Left ventricle myocardium inferior (tissue), 1 donor: ENCODE data around the gene LMF2. TPM values are rescaled to one million over a fixed set of nuclear protein-coding genes. Genes with fewer than 3 reads are reported as not detected.

Experiments
- DNase-seq: peaks from one replicate; pipeline ENCODE4 v3.0.0-alpha.2; 2020
- H3K27ac ChIP-seq: fragments of 200-600 bp; replicated peaks from 2 replicates; pipeline ENCODE4 v1.8.0; 2021
- H3K27me3 ChIP-seq: fragments of 200-600 bp; 2 replicates; pipeline ENCODE4 v1.8.0; 2021; ENCODE audit warnings: low read depth
- H3K36me3 ChIP-seq: fragments of 200-600 bp; 2 replicates; pipeline ENCODE4 v1.8.0; 2021
- H3K4me1 ChIP-seq: fragments of 200-600 bp; 2 replicates; pipeline ENCODE4 v1.8.0; 2021
- H3K4me3 ChIP-seq: fragments of 200-600 bp; 2 replicates; pipeline ENCODE4 v1.8.0; 2021; ENCODE audit warnings: mild to moderate bottlenecking, moderate library complexity
- H3K9me3 ChIP-seq: fragments of 200-600 bp; replicated peaks from 2 replicates; pipeline ENCODE4 v1.8.0; 2021
- intact Hi-C: fragments of 100-400 bp; cut with micrococcal nuclease; formaldehyde crosslinking; loops from one replicate; pipeline ENCODE4 v1.11.0; 2022
- total RNA-seq: library from RNA; stranded (reverse); fragmentation: NEBNext Ultra II Directional; extraction: Animal tissue kit (Norgen Biotek cat#: 25700); gene quantifications from one replicate; pipeline ENCODE4 v1.2.1, GENCODE V29; 2021
- TF ChIP-seq, protein P1 (sequence below): fragments of 200-600 bp; IDR thresholded peaks from 2 replicates; pipeline ENCODE4 v1.8.0; 2021; ENCODE audit warnings: antibody characterized with exemption, mild to moderate bottlenecking, borderline replicate concordance
- donor health status: DM: no; HTN: yes; CAD: no; lungs with severe emphysema.

The LMF2 gene
- total RNA-seq, 1 donor from 2014 or later, result 23.4 TPM

DNA sequence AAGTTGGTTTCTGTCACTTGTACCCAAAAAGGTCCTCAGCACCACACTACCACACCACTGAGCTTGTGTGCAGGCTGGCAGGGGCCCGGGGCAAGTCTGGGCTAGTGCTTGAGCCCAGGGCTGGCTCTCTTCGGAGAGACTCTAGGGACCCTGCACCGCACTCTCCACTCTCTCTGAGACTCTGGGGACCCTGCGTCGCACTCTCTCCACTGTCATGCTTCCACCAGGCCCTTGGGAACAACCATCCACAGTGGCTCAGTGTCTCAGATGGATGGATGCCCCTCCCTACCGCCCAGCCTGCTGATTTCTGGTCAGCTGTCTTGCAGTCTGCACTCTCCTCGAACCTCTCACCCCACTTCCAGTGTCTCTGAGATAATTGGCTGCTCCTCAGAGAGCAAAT, 30.6 kb downstream of the LMF2 start:
- H3K27ac ChIP-seq, result no peak overlapping the region
- peaks cover 41% of the 10 kb centered on the region for H3K27me3 ChIP-seq
- no peaks in the 10 kb centered on the region for H3K9me3 ChIP-seq
- TF ChIP-seq, protein P1, sequence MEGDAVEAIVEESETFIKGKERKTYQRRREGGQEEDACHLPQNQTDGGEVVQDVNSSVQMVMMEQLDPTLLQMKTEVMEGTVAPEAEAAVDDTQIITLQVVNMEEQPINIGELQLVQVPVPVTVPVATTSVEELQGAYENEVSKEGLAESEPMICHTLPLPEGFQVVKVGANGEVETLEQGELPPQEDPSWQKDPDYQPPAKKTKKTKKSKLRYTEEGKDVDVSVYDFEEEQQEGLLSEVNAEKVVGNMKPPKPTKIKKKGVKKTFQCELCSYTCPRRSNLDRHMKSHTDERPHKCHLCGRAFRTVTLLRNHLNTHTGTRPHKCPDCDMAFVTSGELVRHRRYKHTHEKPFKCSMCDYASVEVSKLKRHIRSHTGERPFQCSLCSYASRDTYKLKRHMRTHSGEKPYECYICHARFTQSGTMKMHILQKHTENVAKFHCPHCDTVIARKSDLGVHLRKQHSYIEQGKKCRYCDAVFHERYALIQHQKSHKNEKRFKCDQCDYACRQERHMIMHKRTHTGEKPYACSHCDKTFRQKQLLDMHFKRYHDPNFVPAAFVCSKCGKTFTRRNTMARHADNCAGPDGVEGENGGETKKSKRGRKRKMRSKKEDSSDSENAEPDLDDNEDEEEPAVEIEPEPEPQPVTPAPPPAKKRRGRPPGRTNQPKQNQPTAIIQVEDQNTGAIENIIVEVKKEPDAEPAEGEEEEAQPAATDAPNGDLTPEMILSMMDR, result no peak
- H3K4me3 ChIP-seq, result no peak overlapping the region
- no peaks in the 10 kb centered on the region for H3K36me3 ChIP-seq
- DNase-seq, result no peak
- peaks cover 44% of the 10 kb centered on the region for H3K4me1 ChIP-seq
- intact Hi-C loops, result no loop called here

DNA sequence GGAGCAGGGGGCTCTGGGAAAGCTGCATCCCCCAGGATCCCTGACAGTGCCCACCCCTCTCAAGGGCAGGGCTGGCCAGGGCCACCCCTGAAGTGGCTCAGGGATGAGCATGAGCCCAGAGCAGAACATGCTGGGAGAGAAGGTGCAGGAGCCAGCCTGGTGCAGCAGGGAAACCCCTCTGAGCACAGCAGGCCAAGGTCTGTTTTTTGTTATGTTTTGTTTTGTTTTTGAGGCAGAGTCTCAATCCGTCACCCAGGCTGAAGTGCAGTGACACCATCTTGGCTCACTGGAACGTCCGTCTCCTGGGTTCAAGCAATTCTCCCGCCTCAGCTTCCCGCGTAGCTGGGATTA, 31.9 kb downstream of the LMF2 start:
- intact Hi-C loops, result no loop called here
- TF ChIP-seq, protein P1, result no peak
- no peak for DNase-seq
- H3K36me3 ChIP-seq, result no peaks in the 10 kb centered on the region
- peaks cover 47% of the 10 kb centered on the region for H3K4me1 ChIP-seq
- peak overlapping the region; percentile 81 for H3K27ac ChIP-seq
- H3K9me3 ChIP-seq, result no peaks in the 10 kb centered on the region
- peak overlapping the region; percentile 93 for H3K4me3 ChIP-seq
- peaks cover 29% of the 10 kb centered on the region for H3K27me3 ChIP-seq

DNA sequence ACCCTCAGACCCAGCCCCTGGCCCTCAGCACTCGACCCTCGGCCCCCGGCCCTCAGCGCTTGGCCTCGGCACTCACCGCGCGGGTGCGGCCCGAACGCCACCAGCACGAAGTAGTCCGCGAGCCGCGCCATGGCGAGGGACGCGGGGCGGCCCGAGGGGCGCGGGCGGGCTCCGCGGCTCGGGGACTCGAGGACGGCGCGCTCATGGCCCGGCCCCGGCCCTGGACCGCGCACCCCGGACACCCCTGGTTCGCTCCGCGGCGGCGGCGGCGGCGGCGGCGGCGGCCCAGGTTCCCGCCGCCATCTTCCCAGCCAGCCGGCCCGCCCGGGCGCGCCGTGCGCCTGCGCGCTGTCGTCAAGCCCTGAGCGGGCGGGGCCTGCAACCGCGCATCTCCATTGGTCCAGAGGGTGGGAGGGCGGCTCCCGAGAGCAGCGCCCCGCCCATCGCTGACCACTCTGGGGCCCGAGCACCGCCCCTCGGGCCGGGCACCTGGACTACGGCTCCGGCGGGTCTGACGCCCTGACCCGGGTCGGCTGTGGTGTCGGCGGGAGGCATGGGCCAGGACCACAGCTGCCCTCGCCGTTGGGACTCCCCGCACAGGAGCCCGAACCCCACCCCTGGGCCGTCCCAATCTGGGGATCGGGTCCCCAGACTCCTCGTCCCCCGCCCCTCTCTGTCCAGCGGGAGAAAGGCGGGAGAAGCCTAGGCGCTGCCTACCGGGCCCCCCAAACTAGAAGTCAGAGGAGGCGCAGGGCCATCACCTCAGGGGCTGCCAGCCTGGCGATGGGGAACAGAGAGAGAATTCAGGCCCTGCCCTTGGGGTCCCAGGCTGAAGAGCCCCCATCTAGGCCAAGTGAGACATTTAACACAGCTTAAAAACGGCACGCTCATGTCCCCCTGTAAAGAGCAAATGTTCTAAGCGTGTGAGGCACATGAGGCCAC, 32.5 kb downstream of the LMF2 start, which contains the start of gene SBF1:
Gene SBF1, minus strand, starts transcription at position 326 of the 942 bp plus-strand sequence. Its CDS starts 195 bp downstream, at position 131.
- Histone ChIP-seq H3K9me3 (no peaks in the 10 kb centered on the region), H3K27ac (peak within 1 kb of the TSS; percentile 81), H3K4me1 (peaks cover 53% of the 10 kb centered on the region), H3K36me3 (no peaks in the 10 kb centered on the region), H3K4me3 (peak within 1 kb of the TSS; percentile 93), H3K27me3 (peaks cover 22% of the 10 kb centered on the region)
- intact Hi-C loops, result no loop called here
- DNase-seq, result peak; percentile 94
- TF ChIP-seq, protein P1, result no peak

DNA sequence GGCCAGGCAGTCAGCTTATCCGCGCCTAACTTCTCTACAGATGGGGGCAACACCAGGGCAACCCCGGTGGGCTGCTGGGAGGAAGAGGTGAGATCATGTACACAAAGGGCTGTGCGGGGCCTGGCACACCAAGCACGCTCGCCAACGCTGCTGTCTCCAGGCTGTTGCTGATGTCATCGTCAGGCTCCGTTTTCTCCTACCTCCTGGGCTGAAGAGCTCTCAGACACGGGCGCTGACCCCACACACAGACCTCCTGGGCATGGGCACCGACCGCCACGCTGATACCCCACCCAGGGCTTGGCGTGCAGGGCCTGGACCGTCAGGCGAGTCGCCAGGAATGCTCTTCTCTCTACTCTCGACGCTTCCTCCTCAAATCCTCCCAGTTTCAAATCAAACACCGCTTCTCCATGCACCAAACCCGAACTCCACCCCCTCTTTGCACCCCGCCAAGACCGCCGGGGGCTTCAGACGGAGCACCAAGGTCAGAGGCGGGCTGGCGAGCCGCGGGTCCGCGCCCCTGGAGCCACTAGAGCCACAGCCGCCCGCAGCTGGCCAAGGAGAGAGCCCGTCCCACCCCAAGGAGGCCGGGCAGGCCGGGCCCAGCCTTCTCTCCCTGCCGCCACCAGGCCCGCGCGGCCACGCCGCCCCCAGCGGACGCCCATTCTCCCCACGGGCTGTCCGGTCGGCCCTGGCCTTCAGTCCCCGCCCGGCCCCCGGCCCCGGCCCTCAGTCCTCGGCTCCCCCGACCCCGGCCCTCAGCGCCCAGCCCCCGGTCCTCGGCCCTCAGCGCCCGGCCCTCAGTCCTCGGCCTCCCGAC, 33.4 kb downstream of the LMF2 start:
- peaks cover 63% of the 10 kb centered on the region for H3K4me1 ChIP-seq
- TF ChIP-seq, protein P1, result no peak
- H3K4me3 ChIP-seq, result peak overlapping the region; percentile 93
- intact Hi-C loops, result no loop called here
- H3K27me3 ChIP-seq, result peaks cover 13% of the 10 kb centered on the region
- no peaks in the 10 kb centered on the region for H3K9me3 ChIP-seq
- H3K36me3 ChIP-seq, result no peaks in the 10 kb centered on the region
- DNase-seq, result peak; percentile 33
- peak overlapping the region; percentile 81 for H3K27ac ChIP-seq

DNA sequence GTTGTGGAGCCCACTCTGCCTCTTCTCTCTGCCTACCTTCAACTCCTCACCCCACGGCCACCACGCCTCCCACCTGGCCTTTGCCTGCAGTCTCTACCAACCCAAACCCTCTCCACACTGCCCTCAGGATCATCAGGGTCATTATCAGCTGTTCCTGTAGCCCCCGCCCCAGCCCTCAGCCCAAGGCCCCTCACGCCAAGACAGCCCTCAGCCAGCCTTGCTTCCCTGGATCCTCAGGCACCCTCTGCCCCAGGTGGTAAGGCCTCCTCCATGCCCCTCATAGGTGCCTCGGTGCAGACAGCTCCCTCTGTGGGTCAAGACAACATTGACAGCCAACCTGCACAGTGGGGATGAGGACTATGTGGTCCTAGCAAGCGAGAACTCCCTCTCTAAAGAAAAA, 34.4 kb downstream of the LMF2 start:
- TF ChIP-seq, protein P1, result peak; percentile 15

More for the DNA sequence above, 34.4 kb downstream of the LMF2 start:
- Histone ChIP-seq H3K4me1 (peaks cover 72% of the 10 kb centered on the region), H3K9me3 (no peaks in the 10 kb centered on the region), H3K27me3 (peaks cover 5% of the 10 kb centered on the region), H3K4me3 (peak overlapping the region; percentile 93), H3K36me3 (peaks cover under 1% of the 10 kb centered on the region), H3K27ac (no peak overlapping the region)
- intact Hi-C loops, result no loop called here
- no peak for DNase-seq
